Measurements from ENCODE around the gene PEX14.

DNA sequence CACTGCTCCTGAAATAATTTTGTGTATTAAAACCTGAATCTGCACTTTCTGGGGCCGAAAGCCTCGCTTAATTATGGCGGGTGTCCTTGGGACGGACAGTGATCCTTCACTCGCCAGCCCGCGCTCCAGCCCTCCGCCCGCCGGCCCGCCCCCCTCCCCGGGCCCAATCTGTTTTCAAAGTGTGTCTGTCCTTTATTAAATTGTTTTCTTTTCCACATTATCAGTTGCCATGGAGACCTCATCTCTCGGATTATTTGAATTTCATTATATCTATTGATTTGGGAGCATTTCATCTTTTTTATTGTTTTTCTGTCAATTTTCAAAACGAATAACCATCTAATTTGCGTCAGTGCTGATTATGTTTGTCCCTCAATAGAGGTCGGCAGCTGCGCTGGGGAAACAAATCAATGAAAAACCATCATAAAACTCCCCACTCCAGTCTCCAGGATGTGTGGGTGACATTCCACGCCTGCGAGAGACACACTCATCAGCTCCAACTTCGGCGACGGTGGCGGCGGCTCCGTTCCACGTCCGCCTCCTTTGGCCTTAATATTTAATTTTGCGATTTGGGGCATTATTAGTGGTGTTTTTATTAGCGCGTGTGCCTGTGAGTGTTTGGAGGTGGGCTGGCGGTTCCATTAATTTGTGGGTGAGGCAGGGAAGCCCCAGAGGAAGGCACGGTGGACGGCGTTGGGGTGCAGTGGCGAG is 197.7 kb downstream of the PEX14 start:
- TF ChIP-seq, protein P1, sequence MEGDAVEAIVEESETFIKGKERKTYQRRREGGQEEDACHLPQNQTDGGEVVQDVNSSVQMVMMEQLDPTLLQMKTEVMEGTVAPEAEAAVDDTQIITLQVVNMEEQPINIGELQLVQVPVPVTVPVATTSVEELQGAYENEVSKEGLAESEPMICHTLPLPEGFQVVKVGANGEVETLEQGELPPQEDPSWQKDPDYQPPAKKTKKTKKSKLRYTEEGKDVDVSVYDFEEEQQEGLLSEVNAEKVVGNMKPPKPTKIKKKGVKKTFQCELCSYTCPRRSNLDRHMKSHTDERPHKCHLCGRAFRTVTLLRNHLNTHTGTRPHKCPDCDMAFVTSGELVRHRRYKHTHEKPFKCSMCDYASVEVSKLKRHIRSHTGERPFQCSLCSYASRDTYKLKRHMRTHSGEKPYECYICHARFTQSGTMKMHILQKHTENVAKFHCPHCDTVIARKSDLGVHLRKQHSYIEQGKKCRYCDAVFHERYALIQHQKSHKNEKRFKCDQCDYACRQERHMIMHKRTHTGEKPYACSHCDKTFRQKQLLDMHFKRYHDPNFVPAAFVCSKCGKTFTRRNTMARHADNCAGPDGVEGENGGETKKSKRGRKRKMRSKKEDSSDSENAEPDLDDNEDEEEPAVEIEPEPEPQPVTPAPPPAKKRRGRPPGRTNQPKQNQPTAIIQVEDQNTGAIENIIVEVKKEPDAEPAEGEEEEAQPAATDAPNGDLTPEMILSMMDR (IDR thresholded peaks at IDR 0.05) = no peak
- no peak for TF ChIP-seq POLR2A (IDR thresholded peaks at IDR 0.05)
